Activated naive CD4-positive, alpha-beta T cell treated with anti-CD3 and anti-CD28 coated beads, Interleukin-2, amount 50 U/mL, for 16 hours (primary cell): ENCODE measurements around the gene PCDHGA1.
"Not testable (repeated sequence)": the region's sequence is repeated elsewhere in the genome, so short reads cannot be mapped to it uniquely, and the experiment has no call there.

ENCODE experiments used
- DNase-seq: peaks from one replicate; pipeline ENCODE4 v3.0.0-alpha.2; 2020

The PCDHGA1 gene

GRCh38 chr5:141330299-141331080 lies at the start of gene PCDHGA1:
PCDHGA1 (plus strand) TSS chr5:141330514.
- DNase-seq = no peak

GRCh38 chr5:141298376-141298775 lies 31.9 kb upstream of the PCDHGA1 start:
- DNase-seq = no peak

- DNase-seq = no peak
Measured at GRCh38 chr5:141303756-141304155, 26.6 kb upstream of the PCDHGA1 start, which contains the start of gene SLC25A2. SLC25A2 (minus strand) TSS chr5:141304049; CDS start chr5:141303865, 184 bp downstream.

GRCh38 chr5:141306630-141307029 lies 23.7 kb upstream of the PCDHGA1 start:
- no peak for DNase-seq

GRCh38 chr5:141313711-141314110 lies 16.6 kb upstream of the PCDHGA1 start:
- DNase-seq = no peak

GRCh38 chr5:141316963-141317362 lies 13.4 kb upstream of the PCDHGA1 start:
- DNase-seq = not testable (repeated sequence)

- no peak for DNase-seq
Measured at GRCh38 chr5:141319202-141319601, 11.1 kb upstream of the PCDHGA1 start.

- DNase-seq = no peak
Measured at GRCh38 chr5:141319699-141320098, 10.6 kb upstream of the PCDHGA1 start.

- DNase-seq = peak; percentile 93
Measured at GRCh38 chr5:141320225-141321169, 9.8 kb upstream of the PCDHGA1 start, which contains the start of gene TAF7. TAF7 (minus strand) TSS chr5:141320784; CDS start chr5:141320044, 740 bp downstream.

- DNase-seq = no peak
Measured at GRCh38 chr5:141322261-141322660, 8.1 kb upstream of the PCDHGA1 start.

GRCh38 chr5:141326088-141326854 lies 4.0 kb upstream of the PCDHGA1 start:
- DNase-seq = peak; percentile 70

- no peak for DNase-seq
Measured at GRCh38 chr5:141328231-141328630, 2.1 kb upstream of the PCDHGA1 start.

- DNase-seq = not testable (repeated sequence)
Measured at GRCh38 chr5:141332571-141332970, 2.3 kb downstream of the PCDHGA1 start.

GRCh38 chr5:141338538-141339306 lies 8.4 kb downstream of the PCDHGA1 start, which contains the start of gene PCDHGA2:
PCDHGA2 (plus strand) TSS chr5:141338760.
- DNase-seq = no peak

- not testable (repeated sequence) for DNase-seq
Measured at GRCh38 chr5:141340781-141341354, 10.6 kb downstream of the PCDHGA1 start.

GRCh38 chr5:141342773-141343172 lies 12.5 kb downstream of the PCDHGA1 start:
- no peak for DNase-seq

GRCh38 chr5:141343242-141343952 lies 13.1 kb downstream of the PCDHGA1 start, which contains the start of gene PCDHGA3:
PCDHGA3 (plus strand) TSS chr5:141343829; CDS start chr5:141344034, 205 bp downstream.
- DNase-seq = no peak

- no peak for DNase-seq
Measured at GRCh38 chr5:141343953-141344463, 13.7 kb downstream of the PCDHGA1 start.

GRCh38 chr5:141345327-141345726 lies 15.0 kb downstream of the PCDHGA1 start:
- DNase-seq = no peak

GRCh38 chr5:141346017-141346416 lies 15.7 kb downstream of the PCDHGA1 start:
- not testable (repeated sequence) for DNase-seq
